Measurements from ENCODE around the gene TUT4.
"Not testable (repeated sequence)": the region's sequence is repeated elsewhere in the genome, so short reads cannot be mapped to it uniquely, and the experiment has no call there.

The TUT4 gene

GRCh38 chr1:52552505-52553361, at the start of gene TUT4:
TSS of gene TUT4 (minus strand) at chr1:52553092. CDS start at chr1:52526280, 26,812 bp downstream.
- peak; percentile 76 for DNase-seq (ENCODE audit: low spot score)

GRCh38 chr1:52601991-52602855, 49.3 kb upstream of the TUT4 start, which contains the start of gene GPX7:
TSS of gene GPX7 (plus strand) at chr1:52602371. CDS start at chr1:52602410, 39 bp downstream.
- DNase-seq (ENCODE audit: low spot score), result peak; percentile 55

GRCh38 chr1:52601519-52601918, 48.6 kb upstream of the TUT4 start:
- DNase-seq (ENCODE audit: low spot score), result no peak

GRCh38 chr1:52600533-52601179, 47.8 kb upstream of the TUT4 start:
- no peak for DNase-seq (ENCODE audit: low spot score)

GRCh38 chr1:52599236-52599635, 46.3 kb upstream of the TUT4 start:
- DNase-seq (ENCODE audit: low spot score), result no peak

- no peak for DNase-seq (ENCODE audit: low spot score)
These were observed 45.8 kb upstream of the TUT4 start for GRCh38 chr1:52598729-52599128.

- no peak for DNase-seq (ENCODE audit: low spot score)
These were observed 45.0 kb upstream of the TUT4 start for GRCh38 chr1:52597912-52598311.

GRCh38 chr1:52595061-52595460, 42.2 kb upstream of the TUT4 start:
- DNase-seq (ENCODE audit: low spot score), result no peak

GRCh38 chr1:52593495-52593894, 40.6 kb upstream of the TUT4 start:
- no peak for DNase-seq (ENCODE audit: low spot score)

GRCh38 chr1:52592637-52593323, 39.9 kb upstream of the TUT4 start:
- DNase-seq (ENCODE audit: low spot score), result no peak

GRCh38 chr1:52590266-52590665, 37.4 kb upstream of the TUT4 start:
- no peak for DNase-seq (ENCODE audit: low spot score)

- no peak for DNase-seq (ENCODE audit: low spot score)
These were observed 35.6 kb upstream of the TUT4 start for GRCh38 chr1:52588535-52588934.

- DNase-seq (ENCODE audit: low spot score), result no peak
These were observed 35.1 kb upstream of the TUT4 start for GRCh38 chr1:52588027-52588426.

- DNase-seq (ENCODE audit: low spot score), result no peak
These were observed 32.6 kb upstream of the TUT4 start for GRCh38 chr1:52585474-52585873.

- DNase-seq (ENCODE audit: low spot score), result no peak
These were observed 29.3 kb upstream of the TUT4 start for GRCh38 chr1:52582116-52582696.

GRCh38 chr1:52580283-52580682, 27.4 kb upstream of the TUT4 start:
- no peak for DNase-seq (ENCODE audit: low spot score)

- no peak for DNase-seq (ENCODE audit: low spot score)
These were observed 26.5 kb upstream of the TUT4 start for GRCh38 chr1:52579415-52579814.

GRCh38 chr1:52578066-52578465, 25.2 kb upstream of the TUT4 start:
- DNase-seq (ENCODE audit: low spot score), result not testable (repeated sequence)

- DNase-seq (ENCODE audit: low spot score), result no peak
These were observed 23.2 kb upstream of the TUT4 start for GRCh38 chr1:52576074-52576473.

GRCh38 chr1:52574594-52574993, 21.7 kb upstream of the TUT4 start:
- DNase-seq (ENCODE audit: low spot score), result no peak

GRCh38 chr1:52572387-52572786, 19.5 kb upstream of the TUT4 start:
- DNase-seq (ENCODE audit: low spot score), result no peak
